Measurements from ENCODE around the gene TMEM62. TPM values are rescaled to one million over a fixed set of nuclear protein-coding genes. Genes with fewer than 3 reads are reported as not detected.
"Not testable (repeated sequence)": the region's sequence is repeated elsewhere in the genome, so short reads cannot be mapped to it uniquely, and the experiment has no call there.

Gene TMEM62
- polyA plus RNA-seq, 1 donor (not counting 4 experiments of a cell fraction or from before 2014, with no cell fraction given) = 5.5 TPM

DNA sequence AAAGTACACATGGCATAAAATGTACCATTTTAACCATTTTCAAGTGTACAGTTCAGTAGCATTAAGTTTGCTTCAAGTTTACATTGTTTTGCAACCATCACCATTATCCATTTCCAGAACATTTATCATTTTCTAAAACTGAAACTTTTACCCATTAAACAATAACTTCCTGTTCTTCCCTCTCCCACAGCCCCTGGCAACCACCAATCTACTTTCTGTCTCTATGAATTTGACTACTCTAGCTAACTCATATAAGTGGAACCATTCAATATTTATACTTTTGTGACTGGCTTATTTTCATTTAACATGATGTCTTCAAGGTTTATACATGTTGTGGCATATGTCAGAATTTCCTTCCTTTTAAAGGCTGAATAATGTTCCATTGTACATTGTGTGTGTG, 19.9 kb downstream of the TMEM62 start:
- FAIRE-seq = no peak
- Histone ChIP-seq H4K20me1 (ENCODE audit: control insufficient read depth, extremely low read depth, insufficient read depth, low read length) (no peaks in the 10 kb centered on the region), H3K4me2 (ENCODE audit: control insufficient read depth, extremely low read depth, insufficient read depth, low read depth, low read length) (no peak overlapping the region), H3K27me3 (ENCODE audit: control insufficient read depth, extremely low read depth, insufficient read depth, low read length) (no peaks in the 10 kb centered on the region), H3K36me3 (ENCODE audit: control insufficient read depth in 2 of 2, extremely low read depth in 1 of 2, insufficient read depth in 2 of 2, low read length in 2 of 2) (no peaks in the 10 kb centered on the region), H3K9me1 (ENCODE audit: control insufficient read depth, extremely low read depth, insufficient read depth, low read length) (no peaks in the 10 kb centered on the region), H2AFZ (ENCODE audit: control insufficient read depth, low read length) (no peak overlapping the region), H3K9me3 (ENCODE audit: control insufficient read depth, low read depth, low read length) (no peaks in the 10 kb centered on the region), H3K9ac (ENCODE audit: control insufficient read depth, extremely low read depth, insufficient read depth, low read length) (no peak overlapping the region), H3K27ac (ENCODE audit: control insufficient read depth, insufficient read depth, low read length) (no peak overlapping the region), H3K79me2 (ENCODE audit: control insufficient read depth, insufficient read depth, low read length) (no peaks in the 10 kb centered on the region), H3K4me3 (ENCODE audit: control insufficient read depth in 2 of 3, extremely low read depth in 1 of 3, insufficient read depth in 2 of 3, low read depth in 1 of 3, low read length in 3 of 3) (no peak overlapping the region), H3K4me1 (ENCODE audit: control insufficient read depth, extremely low read depth, insufficient read depth, low read length) (peaks cover 7% of the 10 kb centered on the region)
- TF ChIP-seq EZH2 (IDR thresholded peaks at IDR 0.05; ENCODE audit: low read length) = no peak
- TF ChIP-seq, protein P1, sequence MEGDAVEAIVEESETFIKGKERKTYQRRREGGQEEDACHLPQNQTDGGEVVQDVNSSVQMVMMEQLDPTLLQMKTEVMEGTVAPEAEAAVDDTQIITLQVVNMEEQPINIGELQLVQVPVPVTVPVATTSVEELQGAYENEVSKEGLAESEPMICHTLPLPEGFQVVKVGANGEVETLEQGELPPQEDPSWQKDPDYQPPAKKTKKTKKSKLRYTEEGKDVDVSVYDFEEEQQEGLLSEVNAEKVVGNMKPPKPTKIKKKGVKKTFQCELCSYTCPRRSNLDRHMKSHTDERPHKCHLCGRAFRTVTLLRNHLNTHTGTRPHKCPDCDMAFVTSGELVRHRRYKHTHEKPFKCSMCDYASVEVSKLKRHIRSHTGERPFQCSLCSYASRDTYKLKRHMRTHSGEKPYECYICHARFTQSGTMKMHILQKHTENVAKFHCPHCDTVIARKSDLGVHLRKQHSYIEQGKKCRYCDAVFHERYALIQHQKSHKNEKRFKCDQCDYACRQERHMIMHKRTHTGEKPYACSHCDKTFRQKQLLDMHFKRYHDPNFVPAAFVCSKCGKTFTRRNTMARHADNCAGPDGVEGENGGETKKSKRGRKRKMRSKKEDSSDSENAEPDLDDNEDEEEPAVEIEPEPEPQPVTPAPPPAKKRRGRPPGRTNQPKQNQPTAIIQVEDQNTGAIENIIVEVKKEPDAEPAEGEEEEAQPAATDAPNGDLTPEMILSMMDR (optimal IDR thresholded peaks at IDR 0.05 in 1 of 3, IDR thresholded peaks at IDR 0.05 in 1 of 3, conservative IDR thresholded peaks at IDR 0.05 in 1 of 3; ENCODE audit: extremely low read depth in 1 of 3, insufficient read depth in 2 of 3, low read length in 3 of 3) = no peak
- dilution Hi-C loops (cut with MboI; ENCODE audit: extremely low pct_ligation_motif_present, low sequenced_read_pairs) = no loop called here
- no peak for DNase-seq (ENCODE audit: low read depth, low spot score)

DNA sequence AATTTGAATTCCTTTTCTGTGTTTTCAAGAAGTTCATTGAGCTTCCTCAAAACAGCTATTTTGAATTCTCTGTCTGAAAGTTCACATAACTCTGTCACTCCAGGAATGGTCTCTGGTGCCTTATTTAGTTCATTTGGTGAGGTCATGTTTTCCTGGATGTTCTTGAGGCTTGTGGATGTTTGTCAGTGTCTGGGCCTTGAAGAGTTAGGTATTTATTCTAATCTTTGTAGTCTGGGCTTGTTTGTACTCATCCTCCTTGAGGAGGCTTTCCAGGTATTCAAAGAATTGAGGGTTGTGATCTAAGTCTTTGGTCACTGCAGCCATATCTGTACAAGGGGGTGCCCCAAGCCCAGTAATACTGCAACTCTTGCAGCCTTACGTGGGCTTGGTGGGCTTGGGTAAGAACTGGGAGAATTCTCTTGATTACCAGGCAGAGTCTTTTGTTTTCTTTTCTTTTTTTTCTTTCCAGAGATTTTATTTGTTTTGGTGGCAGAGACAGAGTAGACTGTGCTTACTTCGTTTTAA, 32.5 kb downstream of the TMEM62 start:
- H3K36me3 ChIP-seq (ENCODE audit: control insufficient read depth in 2 of 2, extremely low read depth in 1 of 2, insufficient read depth in 2 of 2, low read length in 2 of 2) = no peaks in the 10 kb centered on the region
- H4K20me1 ChIP-seq (ENCODE audit: control insufficient read depth, extremely low read depth, insufficient read depth, low read length) = no peaks in the 10 kb centered on the region
- H3K9me3 ChIP-seq (ENCODE audit: control insufficient read depth, low read depth, low read length) = no peaks in the 10 kb centered on the region
- H3K27ac ChIP-seq (ENCODE audit: control insufficient read depth, insufficient read depth, low read length) = no peak overlapping the region
- peaks cover 17% of the 10 kb centered on the region for H3K4me1 ChIP-seq (ENCODE audit: control insufficient read depth, extremely low read depth, insufficient read depth, low read length)
- TF ChIP-seq, protein P1 (optimal IDR thresholded peaks at IDR 0.05 in 1 of 3, IDR thresholded peaks at IDR 0.05 in 1 of 3, conservative IDR thresholded peaks at IDR 0.05 in 1 of 3; ENCODE audit: extremely low read depth in 1 of 3, insufficient read depth in 2 of 3, low read length in 3 of 3) = no peak
- TF ChIP-seq EZH2 (IDR thresholded peaks at IDR 0.05; ENCODE audit: low read length) = no peak
- H3K79me2 ChIP-seq (ENCODE audit: control insufficient read depth, insufficient read depth, low read length) = no peaks in the 10 kb centered on the region
- H2AFZ ChIP-seq (ENCODE audit: control insufficient read depth, low read length) = no peak overlapping the region
- no peaks in the 10 kb centered on the region for H3K27me3 ChIP-seq (ENCODE audit: control insufficient read depth, extremely low read depth, insufficient read depth, low read length)
- no peaks in the 10 kb centered on the region for H3K9me1 ChIP-seq (ENCODE audit: control insufficient read depth, extremely low read depth, insufficient read depth, low read length)
- FAIRE-seq (peak; percentile 39), DNase-seq (ENCODE audit: low read depth, low spot score) (peak; percentile 35)
- no peak overlapping the region for H3K4me2 ChIP-seq (ENCODE audit: control insufficient read depth, extremely low read depth, insufficient read depth, low read depth, low read length)
- dilution Hi-C loops (cut with MboI; ENCODE audit: extremely low pct_ligation_motif_present, low sequenced_read_pairs) = no loop called here
- H3K4me3 ChIP-seq (ENCODE audit: control insufficient read depth in 2 of 3, extremely low read depth in 1 of 3, insufficient read depth in 2 of 3, low read depth in 1 of 3, low read length in 3 of 3) = no peak overlapping the region
- no peak overlapping the region for H3K9ac ChIP-seq (ENCODE audit: control insufficient read depth, extremely low read depth, insufficient read depth, low read length)

DNA sequence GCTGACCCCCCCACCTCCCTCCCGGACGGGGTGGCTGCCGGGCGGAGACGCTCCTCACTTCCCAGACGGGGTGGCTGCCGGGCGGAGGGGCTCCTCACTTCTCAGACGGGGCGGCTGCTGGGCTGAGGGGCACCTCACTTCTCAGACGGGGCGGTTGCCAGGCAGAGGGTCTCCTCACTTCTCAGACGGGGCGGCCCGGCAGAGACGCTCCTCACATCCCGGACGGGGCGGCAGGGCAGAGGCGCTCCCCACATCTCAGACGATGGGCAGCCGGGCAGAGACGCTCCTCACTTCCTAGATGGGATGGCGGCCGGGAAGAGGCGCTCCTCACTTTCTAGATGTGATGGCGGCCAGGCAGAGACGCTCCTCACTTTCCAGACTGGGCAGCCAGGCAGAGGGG, 33.9 kb downstream of the TMEM62 start:
- dilution Hi-C loops (cut with MboI; ENCODE audit: extremely low pct_ligation_motif_present, low sequenced_read_pairs); H2AFZ ChIP-seq (ENCODE audit: control insufficient read depth, low read length); FAIRE-seq; H3K4me3 ChIP-seq (ENCODE audit: control insufficient read depth in 2 of 3, extremely low read depth in 1 of 3, insufficient read depth in 2 of 3, low read depth in 1 of 3, low read length in 3 of 3); H3K27me3 ChIP-seq (ENCODE audit: control insufficient read depth, extremely low read depth, insufficient read depth, low read length); H3K4me2 ChIP-seq (ENCODE audit: control insufficient read depth, extremely low read depth, insufficient read depth, low read depth, low read length); H3K79me2 ChIP-seq (ENCODE audit: control insufficient read depth, insufficient read depth, low read length); H3K9ac ChIP-seq (ENCODE audit: control insufficient read depth, extremely low read depth, insufficient read depth, low read length); H4K20me1 ChIP-seq (ENCODE audit: control insufficient read depth, extremely low read depth, insufficient read depth, low read length); H3K9me3 ChIP-seq (ENCODE audit: control insufficient read depth, low read depth, low read length); H3K27ac ChIP-seq (ENCODE audit: control insufficient read depth, insufficient read depth, low read length); H3K9me1 ChIP-seq (ENCODE audit: control insufficient read depth, extremely low read depth, insufficient read depth, low read length); H3K36me3 ChIP-seq (ENCODE audit: control insufficient read depth in 2 of 2, extremely low read depth in 1 of 2, insufficient read depth in 2 of 2, low read length in 2 of 2); DNase-seq (ENCODE audit: low read depth, low spot score): not testable (repeated sequence)
- H3K4me1 ChIP-seq (ENCODE audit: control insufficient read depth, extremely low read depth, insufficient read depth, low read length) = peaks cover 17% of the 10 kb centered on the region
